ENCODE results near the gene RFLNA. TPM values are rescaled to one million over a fixed set of nuclear protein-coding genes. Genes with fewer than 3 reads are reported as not detected.
A peak's percentile ranks its signal among the peaks of the same experiment; 100 is the strongest.

RFLNA gene
- total RNA-seq, 4 donors from 2014 or later: 3.9 to 13.7 TPM; not detected in 2

DNA sequence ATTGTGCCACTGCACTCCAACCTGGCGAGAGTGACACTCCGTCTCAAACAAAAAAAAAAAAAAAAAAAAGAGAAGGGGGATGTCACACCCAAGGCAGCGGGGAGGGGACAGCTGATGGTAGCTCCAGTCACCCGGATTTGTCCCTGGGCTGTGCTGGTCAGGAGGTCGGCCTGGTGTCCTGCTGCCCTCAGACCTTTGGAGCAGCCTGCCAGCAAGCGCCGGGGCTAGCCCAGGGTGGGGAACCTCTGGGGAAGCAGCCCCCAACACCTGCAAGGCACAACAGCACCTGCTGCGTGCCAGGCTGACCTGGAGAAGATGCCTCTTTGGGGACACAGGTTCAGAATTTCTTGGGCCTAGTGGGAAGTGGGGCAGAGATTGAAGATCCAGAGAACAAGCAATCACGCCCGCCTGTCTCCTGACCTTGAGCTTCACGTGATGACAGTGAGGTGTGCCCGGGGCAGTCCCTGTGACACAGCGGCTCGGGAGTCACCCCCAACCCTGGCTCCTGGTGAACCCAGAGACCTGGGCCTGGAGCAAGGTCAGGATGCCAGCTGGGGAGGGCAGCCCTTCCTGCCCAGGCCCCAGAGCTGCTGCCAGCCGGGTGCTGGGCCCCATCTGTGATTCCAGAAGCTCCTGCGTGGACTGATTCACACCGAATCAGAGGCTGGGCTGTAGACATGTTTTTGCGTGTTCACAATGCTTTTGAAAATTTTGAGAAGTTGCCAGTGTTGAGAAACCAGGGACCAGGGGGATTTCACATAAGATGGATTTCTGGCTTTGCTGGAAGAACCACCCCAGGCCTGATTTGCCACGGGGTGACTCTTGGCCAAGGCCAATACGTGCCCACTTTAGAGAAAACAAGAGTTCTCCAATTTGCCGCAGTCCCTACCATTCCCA lies 66.4 kb downstream of the RFLNA start:
- no peaks in the 10 kb centered on the region for H3K27me3 ChIP-seq
- H3K9me3 ChIP-seq: no peaks in the 10 kb centered on the region
- H3K27ac ChIP-seq: peak overlapping the region in 1 of 2 donors; percentile 71
- no peaks in the 10 kb centered on the region for H3K36me3 ChIP-seq
- intact Hi-C loops (cut with DNase I; ENCODE audit: low total_unique reads): no loop called here
- H3K4me3 ChIP-seq: no peak overlapping the region
- peaks cover 0 to 20% of the 10 kb centered on the region in 2 donors for H3K4me1 ChIP-seq
- TF ChIP-seq POLR2A (IDR thresholded peaks at IDR 0.05): no peak
- TF ChIP-seq, protein P1, sequence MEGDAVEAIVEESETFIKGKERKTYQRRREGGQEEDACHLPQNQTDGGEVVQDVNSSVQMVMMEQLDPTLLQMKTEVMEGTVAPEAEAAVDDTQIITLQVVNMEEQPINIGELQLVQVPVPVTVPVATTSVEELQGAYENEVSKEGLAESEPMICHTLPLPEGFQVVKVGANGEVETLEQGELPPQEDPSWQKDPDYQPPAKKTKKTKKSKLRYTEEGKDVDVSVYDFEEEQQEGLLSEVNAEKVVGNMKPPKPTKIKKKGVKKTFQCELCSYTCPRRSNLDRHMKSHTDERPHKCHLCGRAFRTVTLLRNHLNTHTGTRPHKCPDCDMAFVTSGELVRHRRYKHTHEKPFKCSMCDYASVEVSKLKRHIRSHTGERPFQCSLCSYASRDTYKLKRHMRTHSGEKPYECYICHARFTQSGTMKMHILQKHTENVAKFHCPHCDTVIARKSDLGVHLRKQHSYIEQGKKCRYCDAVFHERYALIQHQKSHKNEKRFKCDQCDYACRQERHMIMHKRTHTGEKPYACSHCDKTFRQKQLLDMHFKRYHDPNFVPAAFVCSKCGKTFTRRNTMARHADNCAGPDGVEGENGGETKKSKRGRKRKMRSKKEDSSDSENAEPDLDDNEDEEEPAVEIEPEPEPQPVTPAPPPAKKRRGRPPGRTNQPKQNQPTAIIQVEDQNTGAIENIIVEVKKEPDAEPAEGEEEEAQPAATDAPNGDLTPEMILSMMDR (IDR thresholded peaks at IDR 0.05): no peak
- no peak for DNase-seq

DNA sequence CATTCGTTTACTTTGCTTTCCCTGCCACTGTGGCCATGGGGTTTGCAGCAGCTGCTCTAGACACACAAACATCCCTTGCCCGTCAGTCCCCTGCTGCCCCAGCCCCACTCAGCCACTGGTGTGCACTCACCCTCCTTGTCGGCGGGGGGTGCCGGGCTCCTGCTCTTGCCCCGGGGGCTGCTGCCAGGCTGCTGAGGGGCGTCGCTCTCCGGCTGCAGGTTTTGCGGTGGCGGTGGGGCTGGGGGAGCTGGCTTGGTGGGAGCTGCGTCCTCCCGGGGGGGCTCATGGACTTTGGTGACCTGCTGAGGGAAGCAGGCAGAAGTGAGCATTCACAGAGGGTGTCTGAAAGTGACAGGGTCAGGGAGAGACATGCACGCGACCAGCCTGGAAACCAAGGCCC lies 67.1 kb downstream of the RFLNA start:
- TF ChIP-seq POLR2A (IDR thresholded peaks at IDR 0.05): no peak
- TF ChIP-seq, protein P1 (IDR thresholded peaks at IDR 0.05): no peak
- Histone ChIP-seq H3K4me1 (peaks cover 0 to 20% of the 10 kb centered on the region in 2 donors), H3K27ac (no peak overlapping the region), H3K27me3 (no peaks in the 10 kb centered on the region), H3K9me3 (no peaks in the 10 kb centered on the region), H3K36me3 (no peaks in the 10 kb centered on the region), H3K4me3 (no peak overlapping the region)
- DNase-seq: no peak
- intact Hi-C loops (cut with DNase I; ENCODE audit: low total_unique reads): no loop called here

DNA sequence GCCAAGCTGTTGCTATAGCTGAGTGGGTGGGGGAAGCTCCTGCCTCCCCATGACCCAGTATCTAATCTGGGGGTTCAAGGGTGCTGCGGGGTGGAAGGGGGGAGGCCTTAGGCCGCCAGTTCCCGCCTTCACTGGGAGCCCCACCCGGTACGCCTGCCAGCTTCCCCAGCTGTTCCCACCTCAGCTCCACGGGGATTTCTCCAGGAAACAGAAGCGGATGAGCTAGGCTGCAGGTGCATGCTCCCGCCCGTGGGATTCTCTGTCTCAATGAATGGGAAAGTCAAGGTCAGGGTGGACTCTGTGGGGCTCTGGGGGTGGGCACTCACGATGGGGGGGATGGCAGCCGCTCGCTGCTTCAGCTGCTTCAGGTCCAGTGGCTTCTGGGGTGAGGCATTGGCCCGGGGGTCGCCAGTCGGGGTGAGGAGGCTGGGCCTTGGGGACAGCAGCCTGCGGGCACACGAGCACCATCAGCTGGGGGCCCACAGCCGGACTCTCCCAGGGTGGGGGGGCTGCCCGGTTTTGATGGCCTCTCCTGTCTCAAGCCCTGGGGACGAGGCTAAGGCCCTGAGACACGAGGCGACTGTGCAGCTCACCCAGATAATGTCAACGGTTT lies 68.6 kb downstream of the RFLNA start:
- no peaks in the 10 kb centered on the region for H3K36me3 ChIP-seq
- H3K27me3 ChIP-seq: no peaks in the 10 kb centered on the region
- intact Hi-C loops (cut with DNase I; ENCODE audit: low total_unique reads): no loop called here
- H3K9me3 ChIP-seq: no peaks in the 10 kb centered on the region
- DNase-seq: no peak
- no peak for TF ChIP-seq POLR2A (IDR thresholded peaks at IDR 0.05)
- TF ChIP-seq, protein P1 (IDR thresholded peaks at IDR 0.05): no peak
- H3K27ac ChIP-seq: peak overlapping the region; percentile 39 to 65
- peaks cover 0 to 27% of the 10 kb centered on the region in 2 donors for H3K4me1 ChIP-seq
- H3K4me3 ChIP-seq: no peak overlapping the region

DNA sequence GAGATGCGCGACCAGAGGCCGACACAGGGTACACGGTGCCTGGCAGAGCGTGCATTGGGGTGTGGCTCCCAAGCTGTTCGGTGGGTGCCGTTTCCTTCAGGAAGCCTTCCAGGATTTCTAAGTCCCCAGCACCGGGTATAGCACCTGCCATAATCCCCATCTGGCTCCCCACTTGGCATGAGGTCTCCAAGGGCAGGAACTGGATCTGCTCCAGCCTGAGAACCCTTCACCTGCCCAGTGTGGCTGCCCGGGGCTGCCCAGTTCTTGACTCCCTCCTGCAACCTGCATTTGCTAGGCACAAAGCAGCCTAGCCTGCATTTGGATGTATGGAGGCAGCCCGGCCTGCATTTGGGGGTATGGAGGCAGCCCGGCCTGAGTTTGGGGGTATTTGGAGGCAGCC lies 69.7 kb downstream of the RFLNA start:
- H3K4me1 ChIP-seq: peaks cover 4 to 25% of the 10 kb centered on the region in 2 donors
- H3K27me3 ChIP-seq: no peaks in the 10 kb centered on the region
- H3K4me3 ChIP-seq: no peak overlapping the region
- H3K27ac ChIP-seq: peak overlapping the region in 1 of 2 donors; percentile 65
- H3K36me3 ChIP-seq: no peaks in the 10 kb centered on the region
- no peak for DNase-seq
- TF ChIP-seq POLR2A (IDR thresholded peaks at IDR 0.05): no peak
- TF ChIP-seq, protein P1 (IDR thresholded peaks at IDR 0.05): no peak
- intact Hi-C loops (cut with DNase I; ENCODE audit: low total_unique reads): no loop called here
- no peaks in the 10 kb centered on the region for H3K9me3 ChIP-seq

Small RNAs within 50 kb of the gene (microRNA-seq; reads per million reads assigned to microRNA genes)
- not detected for gene MIR6880 (ENCODE audit: borderline microRNAs expressed, borderline replicate concordance)

Small RNAs within 50 kb of the gene (small RNA-seq; reads per million reads assigned to genes)
- gene MIR6880: not detected

All from uterus (tissue), 4 donors.